GM12873 (cell line): ENCODE results near the gene IL18BP.

Experiments
- CTCF ChIP-seq: IDR thresholded peaks from 2 replicates; pipeline ENCODE4 v1.5.1; 2012; ENCODE audit warnings: low read depth, mild to moderate bottlenecking, moderate library complexity, low read length, control low read depth; ENCODE audit not compliant: insufficient read depth; ENCODE audit errors: missing control alignments

The IL18BP gene

GRCh38 chr11:72030472-72031045 is 31.9 kb downstream of the IL18BP start:
- no peak for TF ChIP-seq CTCF

- TF ChIP-seq CTCF: no peak
These were observed 38.0 kb downstream of the IL18BP start for GRCh38 chr11:72036687-72037086.

- TF ChIP-seq CTCF: no peak
These were observed 39.0 kb downstream of the IL18BP start for GRCh38 chr11:72037554-72038311.

GRCh38 chr11:72038491-72038890 is 39.8 kb downstream of the IL18BP start:
- TF ChIP-seq CTCF: no peak

- no peak for TF ChIP-seq CTCF
These were observed 40.5 kb downstream of the IL18BP start for GRCh38 chr11:72039031-72039855.

GRCh38 chr11:72039856-72040401 is 41.2 kb downstream of the IL18BP start:
- no peak for TF ChIP-seq CTCF

- TF ChIP-seq CTCF: no peak
These were observed 42.0 kb downstream of the IL18BP start for GRCh38 chr11:72040491-72041363.
